Measurements from ENCODE around the gene PLCB1.

PLCB1 gene

DNA sequence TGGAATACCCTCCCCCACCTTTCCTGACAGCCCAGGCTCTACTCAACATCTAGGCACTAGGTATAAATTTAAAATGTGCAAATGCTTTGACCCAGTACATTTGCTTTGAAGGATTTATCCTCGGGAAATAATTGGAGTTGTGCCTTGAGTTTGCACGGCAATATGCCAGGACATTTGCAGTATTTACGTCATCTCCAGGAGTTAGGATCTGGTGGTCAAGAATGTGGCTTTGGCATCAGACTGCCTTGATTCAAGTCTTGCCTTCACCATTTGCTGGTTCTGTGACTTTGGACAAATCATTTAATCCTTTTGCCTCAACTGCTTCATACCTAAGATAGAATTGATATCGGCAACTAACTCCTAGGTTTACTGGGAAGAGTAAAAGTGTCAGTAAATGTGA, 169.6 kb downstream of the PLCB1 start:
- TF ChIP-seq, protein P1, sequence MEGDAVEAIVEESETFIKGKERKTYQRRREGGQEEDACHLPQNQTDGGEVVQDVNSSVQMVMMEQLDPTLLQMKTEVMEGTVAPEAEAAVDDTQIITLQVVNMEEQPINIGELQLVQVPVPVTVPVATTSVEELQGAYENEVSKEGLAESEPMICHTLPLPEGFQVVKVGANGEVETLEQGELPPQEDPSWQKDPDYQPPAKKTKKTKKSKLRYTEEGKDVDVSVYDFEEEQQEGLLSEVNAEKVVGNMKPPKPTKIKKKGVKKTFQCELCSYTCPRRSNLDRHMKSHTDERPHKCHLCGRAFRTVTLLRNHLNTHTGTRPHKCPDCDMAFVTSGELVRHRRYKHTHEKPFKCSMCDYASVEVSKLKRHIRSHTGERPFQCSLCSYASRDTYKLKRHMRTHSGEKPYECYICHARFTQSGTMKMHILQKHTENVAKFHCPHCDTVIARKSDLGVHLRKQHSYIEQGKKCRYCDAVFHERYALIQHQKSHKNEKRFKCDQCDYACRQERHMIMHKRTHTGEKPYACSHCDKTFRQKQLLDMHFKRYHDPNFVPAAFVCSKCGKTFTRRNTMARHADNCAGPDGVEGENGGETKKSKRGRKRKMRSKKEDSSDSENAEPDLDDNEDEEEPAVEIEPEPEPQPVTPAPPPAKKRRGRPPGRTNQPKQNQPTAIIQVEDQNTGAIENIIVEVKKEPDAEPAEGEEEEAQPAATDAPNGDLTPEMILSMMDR (IDR thresholded peaks at IDR 0.05; ENCODE audit: extremely low read depth, missing control alignments), result no peak
- DNase-seq (ENCODE audit: low spot score), result no peak

DNA sequence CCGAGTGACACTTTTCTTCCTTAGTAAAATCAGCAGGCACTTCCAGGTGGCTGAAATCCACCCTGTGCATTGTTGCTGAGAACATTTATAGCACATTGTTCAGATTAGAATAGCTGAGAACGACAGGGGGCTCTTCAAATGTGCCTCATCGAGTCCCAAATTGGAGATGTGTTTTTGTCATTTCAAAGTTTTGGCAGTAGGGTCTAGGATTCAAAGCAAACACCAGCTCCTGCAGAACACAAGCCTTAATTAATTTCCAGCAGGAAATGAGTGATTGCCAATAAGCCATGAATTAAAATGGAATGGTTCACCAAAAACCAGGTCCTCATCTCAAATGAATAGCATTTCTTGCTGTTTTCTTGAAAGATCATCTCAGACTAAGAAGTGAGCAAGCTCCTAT, 171.6 kb downstream of the PLCB1 start:
- TF ChIP-seq, protein P1 (IDR thresholded peaks at IDR 0.05; ENCODE audit: extremely low read depth, missing control alignments), result no peak
- DNase-seq (ENCODE audit: low spot score), result no peak

DNA sequence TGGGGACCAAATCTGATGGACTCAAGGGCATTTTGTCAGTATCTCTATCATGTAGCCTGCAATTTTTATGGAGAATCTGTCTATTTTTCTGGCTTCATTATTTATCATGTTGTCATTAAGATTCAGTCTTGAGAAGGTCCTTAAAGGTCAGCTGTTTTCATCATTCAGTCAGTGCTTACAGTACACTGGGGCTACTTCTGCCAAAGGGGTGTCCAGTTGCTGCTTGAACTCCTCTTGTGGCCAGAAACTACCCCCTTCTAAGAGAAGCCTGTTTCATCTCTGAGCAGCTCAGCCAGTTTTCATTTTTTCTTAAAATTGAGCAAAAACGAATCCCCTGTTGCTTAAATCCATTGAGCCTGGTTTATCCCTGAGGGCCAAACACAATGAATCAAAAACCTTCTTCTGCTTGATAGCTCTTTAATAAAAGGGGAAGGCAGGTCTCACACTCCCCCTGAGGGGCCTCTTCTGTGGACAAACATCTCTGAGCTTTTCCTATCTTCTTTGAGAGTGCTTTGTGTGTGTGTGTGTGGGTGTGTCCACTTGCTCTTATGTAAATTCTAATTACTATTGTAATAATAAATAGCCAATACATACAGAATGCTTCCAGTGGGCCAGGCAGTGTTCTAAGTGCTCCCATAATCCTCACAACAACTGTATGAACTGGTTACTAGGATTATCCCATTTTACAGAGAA, 172.2 kb downstream of the PLCB1 start:
- no peak for DNase-seq (ENCODE audit: low spot score)
- TF ChIP-seq, protein P1 (IDR thresholded peaks at IDR 0.05; ENCODE audit: extremely low read depth, missing control alignments), result no peak

DNA sequence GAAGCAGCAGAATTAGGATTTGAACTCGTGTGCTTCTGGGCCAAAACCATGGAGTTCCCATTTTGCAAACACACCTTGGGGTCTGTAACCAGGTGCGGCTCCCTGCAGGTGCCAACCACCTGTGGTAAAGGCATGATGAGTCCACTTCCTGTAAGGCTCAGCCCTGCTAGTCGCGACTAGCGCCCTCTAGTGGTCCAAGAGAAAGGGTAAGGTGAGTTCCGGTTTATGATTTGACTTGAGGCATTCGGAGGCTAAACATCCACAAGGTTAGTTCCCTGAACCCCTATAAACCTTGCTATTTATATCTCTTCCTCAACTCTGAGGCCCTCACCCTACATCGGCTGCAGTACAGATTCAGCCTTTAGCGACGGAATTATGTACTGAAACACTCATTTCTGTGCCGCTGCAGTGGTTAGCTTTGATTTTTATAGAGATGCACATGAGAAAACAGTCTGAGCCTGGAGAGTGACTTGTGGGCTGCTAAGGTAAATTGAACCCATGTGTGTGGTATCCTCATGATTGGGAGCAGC, 173.4 kb downstream of the PLCB1 start:
- DNase-seq (ENCODE audit: low spot score), result peak; percentile 54
- TF ChIP-seq, protein P1 (IDR thresholded peaks at IDR 0.05; ENCODE audit: extremely low read depth, missing control alignments), result peak; percentile 65

DNA sequence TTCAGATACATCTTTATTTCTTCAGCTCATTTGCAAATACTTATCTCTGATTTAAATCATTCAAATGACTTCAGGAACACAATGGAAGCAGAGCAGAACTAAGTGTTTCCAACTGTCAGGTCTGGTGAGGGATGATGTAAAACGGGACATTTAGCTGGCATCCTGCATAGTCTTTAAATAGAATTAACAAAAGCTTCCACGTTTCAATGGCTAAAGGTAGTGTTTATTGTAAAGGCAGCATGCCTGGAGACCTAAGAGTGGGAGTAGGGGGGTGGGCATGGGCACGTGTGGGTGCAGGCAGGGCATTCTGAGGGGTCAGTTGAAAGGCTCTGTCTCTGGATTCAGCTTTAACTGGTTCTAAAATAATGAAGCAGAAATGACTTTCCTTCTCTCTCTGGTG, 174.9 kb downstream of the PLCB1 start:
- no peak for DNase-seq (ENCODE audit: low spot score)
- TF ChIP-seq, protein P1 (IDR thresholded peaks at IDR 0.05; ENCODE audit: extremely low read depth, missing control alignments), result no peak

DNA sequence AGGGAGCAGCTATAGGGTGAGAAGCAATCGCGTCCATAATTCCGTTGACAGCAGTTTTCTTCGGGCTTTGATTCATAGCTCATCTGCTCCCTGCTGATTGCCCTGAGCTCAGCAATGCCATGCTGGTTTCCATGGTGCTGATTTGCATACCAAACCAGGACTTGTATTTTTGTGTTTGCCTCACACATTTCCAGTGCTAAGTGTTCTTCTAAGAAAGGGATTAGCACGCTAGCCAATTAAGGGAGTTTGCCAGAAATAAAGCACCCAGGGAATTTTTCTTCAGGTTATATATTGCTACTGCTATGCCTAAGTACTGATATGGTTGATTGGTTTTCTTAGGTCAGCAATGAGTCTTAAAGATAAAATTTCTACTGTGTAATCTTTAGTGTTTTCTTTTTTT, 177.6 kb downstream of the PLCB1 start:
- TF ChIP-seq, protein P1 (IDR thresholded peaks at IDR 0.05; ENCODE audit: extremely low read depth, missing control alignments), result no peak
- DNase-seq (ENCODE audit: low spot score), result no peak

DNA sequence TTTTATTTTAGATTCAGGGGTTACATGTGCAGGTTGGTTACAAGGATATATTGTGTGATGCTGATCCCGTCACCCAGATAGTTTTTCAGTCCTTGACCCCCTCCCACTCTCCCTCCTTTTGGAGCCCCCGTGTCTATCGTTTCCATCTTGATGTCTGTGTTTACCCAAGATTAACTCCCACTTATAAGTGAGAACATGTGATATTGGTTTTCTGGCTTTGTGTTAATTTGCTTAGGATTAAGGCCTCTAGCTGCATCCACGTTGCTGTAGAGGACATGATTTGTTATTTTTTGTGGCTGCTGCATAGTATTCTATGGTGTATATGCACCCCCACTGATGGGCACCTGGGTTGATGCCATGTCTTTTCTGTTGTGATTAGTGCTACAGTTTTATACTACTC, 178.6 kb downstream of the PLCB1 start:
- TF ChIP-seq, protein P1 (IDR thresholded peaks at IDR 0.05; ENCODE audit: extremely low read depth, missing control alignments), result no peak
- no peak for DNase-seq (ENCODE audit: low spot score)

Data from GM20000 (cell line).